ENCODE measurements around the gene KASH5. TPM values are rescaled to one million over a fixed set of nuclear protein-coding genes. Genes with fewer than 3 reads are reported as not detected.
A peak's percentile ranks its signal among the peaks of the same experiment; 100 is the strongest.
"Not testable (repeated sequence)": the region's sequence is repeated elsewhere in the genome, so short reads cannot be mapped to it uniquely, and the experiment has no call there.

The KASH5 gene
- polyA plus RNA-seq, 1 donor: not detected

- DNase-seq (ENCODE audit: low read depth): no peak
Observed at GRCh38 chr19:49361438-49362047, 26.5 kb upstream of the KASH5 start.

GRCh38 chr19:49362048-49362928 lies 25.8 kb upstream of the KASH5 start, which contains the start of gene TEAD2:
TEAD2 (minus strand) TSS chr19:49362416; CDS start chr19:49360075, 2,341 bp downstream.
- DNase-seq (ENCODE audit: low read depth): no peak

- DNase-seq (ENCODE audit: low read depth): no peak
Observed at GRCh38 chr19:49362929-49363267, 25.2 kb upstream of the KASH5 start.

- DNase-seq (ENCODE audit: low read depth): peak; percentile 82
Observed at GRCh38 chr19:49363268-49364082, 24.6 kb upstream of the KASH5 start, which contains the start of gene DKKL1. DKKL1 (plus strand) TSS chr19:49363877; CDS start chr19:49363999, 122 bp downstream.

GRCh38 chr19:49364083-49364737 lies 23.8 kb upstream of the KASH5 start:
- no peak for DNase-seq (ENCODE audit: low read depth)

- no peak for DNase-seq (ENCODE audit: low read depth)
Observed at GRCh38 chr19:49366110-49366509, 21.9 kb upstream of the KASH5 start.

GRCh38 chr19:49368711-49369358 lies 19.2 kb upstream of the KASH5 start:
- DNase-seq (ENCODE audit: low read depth): no peak

- no peak for DNase-seq (ENCODE audit: low read depth)
Observed at GRCh38 chr19:49371184-49371583, 16.9 kb upstream of the KASH5 start.

GRCh38 chr19:49373174-49373573 lies 14.9 kb upstream of the KASH5 start:
- not testable (repeated sequence) for DNase-seq (ENCODE audit: low read depth)

- DNase-seq (ENCODE audit: low read depth): no peak
Observed at GRCh38 chr19:49374665-49375434, 13.2 kb upstream of the KASH5 start.

- no peak for DNase-seq (ENCODE audit: low read depth)
Observed at GRCh38 chr19:49378512-49378911, 9.5 kb upstream of the KASH5 start.

GRCh38 chr19:49380391-49380790 lies 7.7 kb upstream of the KASH5 start:
- no peak for DNase-seq (ENCODE audit: low read depth)

- DNase-seq (ENCODE audit: low read depth): no peak
Observed at GRCh38 chr19:49382639-49383038, 5.4 kb upstream of the KASH5 start.

GRCh38 chr19:49383599-49383998 lies 4.5 kb upstream of the KASH5 start:
- no peak for DNase-seq (ENCODE audit: low read depth)

GRCh38 chr19:49389406-49389805 lies 1.4 kb downstream of the KASH5 start:
- DNase-seq (ENCODE audit: low read depth): no peak

- no peak for DNase-seq (ENCODE audit: low read depth)
Observed at GRCh38 chr19:49390131-49390928, 2.3 kb downstream of the KASH5 start.

GRCh38 chr19:49390929-49391359 lies 2.9 kb downstream of the KASH5 start:
- no peak for DNase-seq (ENCODE audit: low read depth)

- peak; percentile 47 for DNase-seq (ENCODE audit: low read depth)
Observed at GRCh38 chr19:49391581-49392399, 3.7 kb downstream of the KASH5 start.

GRCh38 chr19:49393881-49394280 lies 5.8 kb downstream of the KASH5 start:
- DNase-seq (ENCODE audit: low read depth): no peak

Measured in forelimb muscle (tissue), 1 donor.